ENCODE results near the gene DMGDH. TPM values are rescaled to one million over a fixed set of nuclear protein-coding genes. Genes with fewer than 3 reads are reported as not detected.

The DMGDH gene
- total RNA-seq, 1 experiment from 2014 or later, result 1.3 TPM

GRCh38 chr5:79023947-79024346, 45.5 kb downstream of the DMGDH start:
- Mint-ChIP-seq H3K27ac (ENCODE audit: unreplicated experiment) (no peak overlapping the region), H3K27me3 (ENCODE audit: unreplicated experiment) (no peaks in the 10 kb centered on the region), H3K4me3 (ENCODE audit: low read depth, unreplicated experiment) (no peak overlapping the region), H3K9me3 (ENCODE audit: low read depth, unreplicated experiment) (no peaks in the 10 kb centered on the region), H3K36me3 (ENCODE audit: insufficient read depth, unreplicated experiment) (no peaks in the 10 kb centered on the region), H3K4me1 (ENCODE audit: low read depth, unreplicated experiment) (peaks cover 19% of the 10 kb centered on the region)
- no TSS peak for BruUV-seq (replicated peaks)
- no peak for DNase-seq
- CTCF ChIA-PET, result interaction anchor here (2.0 to 8.3 kb wide), 2 partner anchors 109 to 124 kb away, joined by 5 to 210 read pairs; no protein-coding TSS in a partner anchor
- intact Hi-C loops (cut with micrococcal nuclease; ENCODE audit: unreplicated experiment), result loop anchor here (2.0 to 10.0 kb wide), 4 partner anchors 42 to 511 kb away; no protein-coding TSS in a partner anchor
- TF ChIP-seq CTCF (IDR thresholded peaks at IDR 0.05; ENCODE audit: unreplicated experiment), result no peak

GRCh38 chr5:79023348-79023747, 46.1 kb downstream of the DMGDH start:
- Mint-ChIP-seq H3K4me1 (ENCODE audit: low read depth, unreplicated experiment) (peaks cover 23% of the 10 kb centered on the region), H3K27me3 (ENCODE audit: unreplicated experiment) (no peaks in the 10 kb centered on the region), H3K27ac (ENCODE audit: unreplicated experiment) (no peak overlapping the region), H3K4me3 (ENCODE audit: low read depth, unreplicated experiment) (no peak overlapping the region), H3K9me3 (ENCODE audit: low read depth, unreplicated experiment) (no peaks in the 10 kb centered on the region), H3K36me3 (ENCODE audit: insufficient read depth, unreplicated experiment) (no peaks in the 10 kb centered on the region)
- intact Hi-C loops (cut with micrococcal nuclease; ENCODE audit: unreplicated experiment), result loop anchor here (5.0 to 10.0 kb wide), 3 partner anchors 41 to 511 kb away; no protein-coding TSS in a partner anchor
- no peak for DNase-seq
- CTCF ChIA-PET, result interaction anchor here (1.1 to 8.3 kb wide), 2 partner anchors 110 to 1060 kb away, joined by 6 to 210 read pairs; no protein-coding TSS in a partner anchor
- no TSS peak for BruUV-seq (replicated peaks)
- no peak for TF ChIP-seq CTCF (IDR thresholded peaks at IDR 0.05; ENCODE audit: unreplicated experiment)

- DNase-seq, result no peak
- Mint-ChIP-seq H3K27me3 (ENCODE audit: unreplicated experiment) (no peaks in the 10 kb centered on the region), H3K9me3 (ENCODE audit: low read depth, unreplicated experiment) (no peaks in the 10 kb centered on the region), H3K27ac (ENCODE audit: unreplicated experiment) (no peak overlapping the region), H3K36me3 (ENCODE audit: insufficient read depth, unreplicated experiment) (no peaks in the 10 kb centered on the region), H3K4me1 (ENCODE audit: low read depth, unreplicated experiment) (peaks cover 23% of the 10 kb centered on the region), H3K4me3 (ENCODE audit: low read depth, unreplicated experiment) (no peak overlapping the region)
- no TSS peak for BruUV-seq (replicated peaks)
- intact Hi-C loops (cut with micrococcal nuclease; ENCODE audit: unreplicated experiment), result loop anchor here (5.0 to 10.0 kb wide), 3 partner anchors 40 to 512 kb away; no protein-coding TSS in a partner anchor
- CTCF ChIA-PET, result interaction anchor here (1.1 to 8.3 kb wide), 4 partner anchors 41 to 1061 kb away, joined by 3 to 210 read pairs (median 7); no protein-coding TSS in a partner anchor
- no peak for TF ChIP-seq CTCF (IDR thresholded peaks at IDR 0.05; ENCODE audit: unreplicated experiment)
These were observed 46.7 kb downstream of the DMGDH start for GRCh38 chr5:79022771-79023170.

- TF ChIP-seq CTCF (IDR thresholded peaks at IDR 0.05; ENCODE audit: unreplicated experiment), result no peak
- CTCF ChIA-PET, result interaction anchor here (0.6 to 8.3 kb wide), 8 partner anchors 10 to 122 kb away, joined by 3 to 210 read pairs (median 3); no protein-coding TSS in a partner anchor
- Mint-ChIP-seq H3K27me3 (ENCODE audit: unreplicated experiment) (no peaks in the 10 kb centered on the region), H3K9me3 (ENCODE audit: low read depth, unreplicated experiment) (no peaks in the 10 kb centered on the region), H3K4me1 (ENCODE audit: low read depth, unreplicated experiment) (peaks cover 23% of the 10 kb centered on the region), H3K4me3 (ENCODE audit: low read depth, unreplicated experiment) (no peak overlapping the region), H3K36me3 (ENCODE audit: insufficient read depth, unreplicated experiment) (no peaks in the 10 kb centered on the region), H3K27ac (ENCODE audit: unreplicated experiment) (no peak overlapping the region)
- intact Hi-C loops (cut with micrococcal nuclease; ENCODE audit: unreplicated experiment), result loop anchor here (1.0 to 10.0 kb wide), 5 partner anchors 39 to 837 kb away; no protein-coding TSS in a partner anchor
- no TSS peak for BruUV-seq (replicated peaks)
- DNase-seq, result no peak
These were observed 47.7 kb downstream of the DMGDH start for GRCh38 chr5:79021753-79022152.

Data from Calu3 (cell line).